ENCODE results near the gene NFIA.

Gene NFIA

GRCh38 chr1:61082311-61083012, at the start of gene NFIA:
Gene NFIA, plus strand, starts transcription at chr1:61082561.
- peak; percentile 10 for DNase-seq

GRCh38 chr1:61035880-61036279, 46.5 kb upstream of the NFIA start:
- no peak for DNase-seq

- no peak for DNase-seq
These were observed 39.8 kb upstream of the NFIA start for GRCh38 chr1:61042466-61043009.

- DNase-seq, result peak; percentile 84
These were observed 39.1 kb upstream of the NFIA start for GRCh38 chr1:61043010-61043820.

GRCh38 chr1:61046434-61046833, 35.9 kb upstream of the NFIA start:
- DNase-seq, result no peak

GRCh38 chr1:61047061-61047460, 35.3 kb upstream of the NFIA start:
- DNase-seq, result no peak

- peak; percentile 90 for DNase-seq
These were observed 32.4 kb upstream of the NFIA start for GRCh38 chr1:61049850-61050540.

- no peak for DNase-seq
These were observed 31.6 kb upstream of the NFIA start for GRCh38 chr1:61050541-61051442.

- DNase-seq, result no peak
These were observed 31.0 kb upstream of the NFIA start for GRCh38 chr1:61051443-61051718.

- DNase-seq, result no peak
These were observed 30.5 kb upstream of the NFIA start for GRCh38 chr1:61051719-61052394.

- no peak for DNase-seq
These were observed 29.8 kb upstream of the NFIA start for GRCh38 chr1:61052395-61053225.

- no peak for DNase-seq
These were observed 29.1 kb upstream of the NFIA start for GRCh38 chr1:61053226-61053711.

GRCh38 chr1:61053712-61054600, 28.4 kb upstream of the NFIA start:
- no peak for DNase-seq

- no peak for DNase-seq
These were observed 27.8 kb upstream of the NFIA start for GRCh38 chr1:61054601-61054993.

GRCh38 chr1:61055110-61055614, 27.2 kb upstream of the NFIA start:
- no peak for DNase-seq

- DNase-seq, result no peak
These were observed 26.2 kb upstream of the NFIA start for GRCh38 chr1:61056196-61056572.

GRCh38 chr1:61056573-61057439, 25.6 kb upstream of the NFIA start:
- no peak for DNase-seq

- DNase-seq, result no peak
These were observed 23.7 kb upstream of the NFIA start for GRCh38 chr1:61058483-61059245.

Measured in activated CD4-positive, alpha-beta T cell treated with anti-CD3 and anti-CD28 coated beads, Interleukin-2, amount 50 U/mL, for 1 hour (primary cell).